Endothelial cell (in vitro differentiated cells): Measurements from ENCODE around the gene CYP4F11. TPM values are rescaled to one million over a fixed set of nuclear protein-coding genes. Genes with fewer than 3 reads are reported as not detected.

ENCODE experiments used
- DNase-seq: peaks from one replicate; pipeline ENCODE4 v3.0.0; 2021; ENCODE audit warnings: low spot score
- H3K27ac Mint-ChIP-seq: one replicate; pipeline ENCODE4 v1.8.0; 2021; ENCODE audit warnings: mixed read lengths, inconsistent platforms; ENCODE audit not compliant: unreplicated experiment
- H3K27me3 Mint-ChIP-seq: one replicate; pipeline ENCODE4 v1.8.0; 2021; ENCODE audit warnings: mild to moderate bottlenecking, moderate library complexity, mixed read lengths, inconsistent platforms; ENCODE audit not compliant: unreplicated experiment
- H3K36me3 Mint-ChIP-seq: one replicate; pipeline ENCODE4 v1.8.0; 2021; ENCODE audit warnings: mild to moderate bottlenecking, low read depth, mixed read lengths, inconsistent platforms; ENCODE audit not compliant: unreplicated experiment
- H3K4me1 Mint-ChIP-seq: one replicate; pipeline ENCODE4 v1.8.0; 2021; ENCODE audit warnings: mild to moderate bottlenecking, mixed read lengths, inconsistent platforms; ENCODE audit not compliant: unreplicated experiment
- H3K4me3 Mint-ChIP-seq: one replicate; pipeline ENCODE4 v1.8.0; 2021; ENCODE audit warnings: mild to moderate bottlenecking, mixed read lengths, inconsistent platforms; ENCODE audit not compliant: unreplicated experiment
- H3K9me3 Mint-ChIP-seq: one replicate; pipeline ENCODE4 v1.8.0; 2021; ENCODE audit warnings: mixed read lengths, inconsistent platforms; ENCODE audit not compliant: unreplicated experiment
- CTCF ChIP-seq: fragments of 200-600 bp; sonication (generic); IDR thresholded peaks from one replicate; pipeline ENCODE4 v1.5.0; 2021; ENCODE audit warnings: antibody characterized with exemption; ENCODE audit not compliant: unreplicated experiment
- total RNA-seq: library from RNA; stranded (reverse); fragmentation: NEBNext Ultra II Directional; extraction: Animal tissue kit (Norgen Biotek cat#: 25700); gene quantifications from one replicate; pipeline ENCODE4 v1.2.1, GENCODE V29; 2021; ENCODE audit not compliant: unreplicated experiment

The CYP4F11 gene
- total RNA-seq, 1 donor from 2014 or later = not detected

GRCh38 chr19:15863272-15863671, 71.1 kb downstream of the CYP4F11 start:
- H3K4me1 Mint-ChIP-seq = no peaks in the 10 kb centered on the region
- H3K9me3 Mint-ChIP-seq = peaks cover 39% of the 10 kb centered on the region
- no peak for DNase-seq
- H3K27me3 Mint-ChIP-seq = peaks cover 2% of the 10 kb centered on the region
- H3K36me3 Mint-ChIP-seq = peaks cover 11% of the 10 kb centered on the region
- no peak for TF ChIP-seq CTCF
- no peak overlapping the region for H3K27ac Mint-ChIP-seq
- no peak overlapping the region for H3K4me3 Mint-ChIP-seq

- peaks cover 34% of the 10 kb centered on the region for H3K9me3 Mint-ChIP-seq
- no peak overlapping the region for H3K27ac Mint-ChIP-seq
- H3K4me3 Mint-ChIP-seq = no peak overlapping the region
- DNase-seq = no peak
- H3K36me3 Mint-ChIP-seq = peaks cover 11% of the 10 kb centered on the region
- no peaks in the 10 kb centered on the region for H3K4me1 Mint-ChIP-seq
- TF ChIP-seq CTCF = no peak
- H3K27me3 Mint-ChIP-seq = peaks cover 3% of the 10 kb centered on the region
These were observed 71.9 kb downstream of the CYP4F11 start for GRCh38 chr19:15862444-15862843.

Other genes with a start within 250 kb of the CYP4F11 start
- not detected for gene OR10H2, start 206.5 kb downstream of the CYP4F11 start, total RNA-seq
- gene OR10H3, start 196.5 kb downstream of the CYP4F11 start, total RNA-seq = not detected
- not detected for gene OR10H5, start 146.9 kb downstream of the CYP4F11 start, total RNA-seq
- gene OR10H1, start 118.9 kb downstream of the CYP4F11 start, total RNA-seq = not detected
- not detected for gene CYP4F2, start 36.5 kb downstream of the CYP4F11 start, total RNA-seq
- gene OR10H4, start 14.5 kb upstream of the CYP4F11 start, total RNA-seq = not detected
- 644 TPM for gene TPM4, start 142.0 kb upstream of the CYP4F11 start, total RNA-seq
- gene RAB8A, start 177.4 kb upstream of the CYP4F11 start, total RNA-seq = 60.6 TPM
- not detected for gene HSH2D, start 209.2 kb upstream of the CYP4F11 start, total RNA-seq
- not detected for gene CIB3, start 239.0 kb upstream of the CYP4F11 start, total RNA-seq